CD4-positive, alpha-beta T cell (primary cell): ENCODE results near the gene ST6GALNAC3. TPM values are rescaled to one million over a fixed set of nuclear protein-coding genes. Genes with fewer than 3 reads are reported as not detected.

Experiments used
- ATAC-seq: fragments of 200-7000 bp; cut with Tn5 transposase; one replicate; pipeline ENCODE4 v1.10.0; 2022; ENCODE audit warnings: mild to moderate bottlenecking; ENCODE audit not compliant: poor library complexity
- CTCF ChIA-PET: fragments of 350-600 bp; sonication (Branson Sonifier 250); formaldehyde crosslinking; loops from one replicate; lab custom pipeline; 2021; ENCODE audit warnings: antibody characterized with exemption, inconsistent platforms; lab: Charles Lee
- POLR2A ChIA-PET: fragments of 350-600 bp; sonication (Branson Sonifier 250); formaldehyde crosslinking; loops from one replicate; lab custom pipeline; 2021; ENCODE audit warnings: antibody characterized with exemption, inconsistent platforms; lab: Charles Lee
- DNase-seq, 14 experiments: peaks; one replicate each; pipeline ENCODE4 v3.0.0-alpha.2; 2013 to 2020; ENCODE audit warnings: mixed read lengths in 2 of 14
- H3K27ac ChIP-seq, 2 donors: one replicate each; pipeline versions ENCODE4 v1.5.1 to v1.7.0; 2013; ENCODE audit warnings: low read length in 2 of 2, low read depth in 1 of 2, mild to moderate bottlenecking in 1 of 2
- H3K27me3 ChIP-seq, 2 experiments: 1 replicate in 1 of 2; 2 replicates in 1 of 2; pipeline versions ENCODE4 v1.6.1 to v1.7.0; 2013; ENCODE audit warnings: low read length in 2 of 2, control low read depth in 1 of 2, mild to moderate bottlenecking in 1 of 2, moderate library complexity in 1 of 2; ENCODE audit not compliant: insufficient read depth in 2 of 2, control insufficient read depth in 1 of 2
- H3K36me3 ChIP-seq: one replicate; pipeline ENCODE4 v1.6.1; 2013; ENCODE audit warnings: low read length, control low read depth; ENCODE audit not compliant: insufficient read depth
- H3K4me1 ChIP-seq: one replicate; pipeline ENCODE4 v1.6.1; 2013; ENCODE audit warnings: low read length, control low read depth; ENCODE audit not compliant: insufficient read depth
- H3K4me3 ChIP-seq: one replicate; pipeline ENCODE4 v1.5.1; 2013; ENCODE audit warnings: mild to moderate bottlenecking, low read length, moderate library complexity
- H3K9me3 ChIP-seq, 2 experiments: 1 replicate in 1 of 2; 2 replicates in 1 of 2; pipeline versions ENCODE4 v1.6.1 to v1.7.0; 2013; ENCODE audit warnings: low read length in 2 of 2, mild to moderate bottlenecking in 2 of 2, control low read depth in 1 of 2, moderate library complexity in 1 of 2; ENCODE audit not compliant: control insufficient read depth in 1 of 2, insufficient read depth in 1 of 2
- H3K27ac Mint-ChIP-seq: one replicate; pipeline ENCODE4 v1.8.0; 2020; ENCODE audit warnings: mixed read lengths
- H3K27me3 Mint-ChIP-seq: one replicate; pipeline ENCODE4 v1.8.0; 2021; ENCODE audit warnings: mixed read lengths
- H3K36me3 Mint-ChIP-seq: one replicate; pipeline ENCODE4 v1.8.0; 2021; ENCODE audit warnings: low read depth, mixed read lengths
- H3K4me1 Mint-ChIP-seq: one replicate; pipeline ENCODE4 v1.8.0; 2021; ENCODE audit warnings: low read depth, mixed read lengths
- H3K4me3 Mint-ChIP-seq: one replicate; pipeline ENCODE4 v1.8.0; 2020; ENCODE audit warnings: mild to moderate bottlenecking, mixed read lengths
- H3K9me3 Mint-ChIP-seq: one replicate; pipeline ENCODE4 v1.8.0; 2020; ENCODE audit warnings: mixed read lengths
- CTCF ChIP-seq: fragments of 200-600 bp; IDR thresholded peaks from one replicate; pipeline ENCODE4 v1.8.0; 2022; ENCODE audit warnings: antibody characterized with exemption, mild to moderate bottlenecking
- intact Hi-C, 2 experiments: fragments of 100-400 bp; cut with DNase I in 1 of 2; cut with micrococcal nuclease in 1 of 2; formaldehyde crosslinking; loops; one replicate each; pipeline versions ENCODE4 v1.15.1 to v1.9.0; 2023 to 2025; cut with DNase I, micrococcal nuclease
- total RNA-seq, 174 experiments: library from RNA in 2 of 174; stranded (reverse) in 2 of 174; gene quantifications; one replicate each; pipeline ENCODE4 v1.2.3 and lab custom pipeline; 2021 to 2026

ST6GALNAC3 gene
- total RNA-seq, 2 experiments from 2014 or later = 0.77 to 1.3 TPM

GRCh38 chr1:76059451-76059850 is 15.1 kb upstream of the ST6GALNAC3 start:
- DNase-seq = no peak
- intact Hi-C loops = no loop called here
- H3K4me1 ChIP-seq = no peaks in the 10 kb centered on the region
- Mint-ChIP-seq H3K36me3 (no peaks in the 10 kb centered on the region), H3K4me1 (no peaks in the 10 kb centered on the region), H3K27ac (no peak overlapping the region), H3K4me3 (no peak overlapping the region), H3K27me3 (peaks cover 10% of the 10 kb centered on the region), H3K9me3 (no peaks in the 10 kb centered on the region)
- H3K9me3 ChIP-seq = no peaks in the 10 kb centered on the region
- POLR2A ChIA-PET = no interaction called here
- H3K27ac ChIP-seq = no peak overlapping the region
- no peaks in the 10 kb centered on the region for H3K36me3 ChIP-seq
- TF ChIP-seq CTCF = no peak
- no peak overlapping the region for H3K4me3 ChIP-seq
- peaks cover 0 to 5% of the 10 kb centered on the region in 2 experiments for H3K27me3 ChIP-seq
- no peak for ATAC-seq
- CTCF ChIA-PET = no interaction called here

- H3K4me1 ChIP-seq = no peaks in the 10 kb centered on the region
- no peaks in the 10 kb centered on the region for H3K9me3 ChIP-seq
- H3K4me1 Mint-ChIP-seq = no peaks in the 10 kb centered on the region
- no peak overlapping the region for H3K4me3 ChIP-seq
- no peak overlapping the region for H3K4me3 Mint-ChIP-seq
- no peak for TF ChIP-seq CTCF
- H3K9me3 Mint-ChIP-seq = no peaks in the 10 kb centered on the region
- H3K27me3 Mint-ChIP-seq = peaks cover 18% of the 10 kb centered on the region
- ChIA-PET POLR2A (no interaction called here), CTCF (no interaction called here)
- intact Hi-C loops = no loop called here
- no peaks in the 10 kb centered on the region for H3K36me3 ChIP-seq
- no peak for ATAC-seq
- DNase-seq = no peak
- no peaks in the 10 kb centered on the region for H3K36me3 Mint-ChIP-seq
- H3K27ac ChIP-seq = no peak overlapping the region
- no peaks in the 10 kb centered on the region for H3K27me3 ChIP-seq
- H3K27ac Mint-ChIP-seq = no peak overlapping the region
Observed at GRCh38 chr1:76065270-76065669, 9.3 kb upstream of the ST6GALNAC3 start.

- no peaks in the 10 kb centered on the region for H3K36me3 Mint-ChIP-seq
- ChIA-PET POLR2A (interaction anchor here (0.6 kb wide), 1 partner anchor 217 kb away, joined by 5 read pairs; no protein-coding TSS in a partner anchor), CTCF (no interaction called here)
- no peak overlapping the region for H3K27ac Mint-ChIP-seq
- peaks cover 18% of the 10 kb centered on the region for H3K27me3 Mint-ChIP-seq
- no peak overlapping the region for H3K4me3 ChIP-seq
- H3K27me3 ChIP-seq = no peaks in the 10 kb centered on the region
- H3K4me3 Mint-ChIP-seq = no peak overlapping the region
- H3K9me3 ChIP-seq = no peaks in the 10 kb centered on the region
- no peaks in the 10 kb centered on the region for H3K36me3 ChIP-seq
- no peak for TF ChIP-seq CTCF
- ATAC-seq (no peak), DNase-seq (no peak)
- no peaks in the 10 kb centered on the region for H3K4me1 Mint-ChIP-seq
- no peak overlapping the region for H3K27ac ChIP-seq
- intact Hi-C loops = no loop called here
- H3K4me1 ChIP-seq = no peaks in the 10 kb centered on the region
- H3K9me3 Mint-ChIP-seq = no peaks in the 10 kb centered on the region
Observed at GRCh38 chr1:76066394-76066793, 8.2 kb upstream of the ST6GALNAC3 start.
